A673 (cell line): ENCODE measurements around the gene DMC1.

Experiments
- EZH2 ChIP-seq: fragments of 200-600 bp; sonication (generic); IDR thresholded peaks from 2 replicates; pipeline ENCODE4 v1.6.1; 2017; ENCODE audit warnings: borderline replicate concordance, low read depth, mild to moderate bottlenecking, mixed read lengths, antibody characterized with exemption, low read length; ENCODE audit not compliant: poor library complexity, severe bottlenecking
- TF ChIP-seq, protein P1 (sequence below): fragments of 300-800, 200-600 bp; sonication (generic); conservative IDR thresholded peaks from 2 replicates; pipeline ENCODE4 v1.5.1; 2017; ENCODE audit warnings: low read depth, mild to moderate bottlenecking, antibody characterized with exemption, low read length, moderate library complexity, mixed read lengths

DNA sequence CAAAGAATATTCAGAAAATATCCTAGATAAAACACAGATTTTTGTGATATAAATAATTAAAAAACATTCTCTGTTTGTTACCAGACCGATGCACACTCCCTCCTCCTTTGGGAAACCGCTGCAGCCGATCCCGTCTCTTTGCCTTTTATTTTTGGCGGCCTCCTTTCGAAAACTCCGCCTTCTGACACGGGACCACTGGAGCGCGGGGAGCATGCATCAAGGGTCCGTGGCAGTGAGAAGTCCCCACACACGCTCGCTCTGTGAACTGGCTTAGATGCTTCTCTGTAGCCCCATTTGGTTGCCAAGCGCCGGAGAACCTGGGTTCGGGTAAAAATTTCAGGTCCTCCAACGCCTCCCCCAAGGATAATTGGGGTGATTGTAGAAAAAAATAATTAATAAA lies 80.8 kb downstream of the DMC1 start:
- TF ChIP-seq, protein P1, sequence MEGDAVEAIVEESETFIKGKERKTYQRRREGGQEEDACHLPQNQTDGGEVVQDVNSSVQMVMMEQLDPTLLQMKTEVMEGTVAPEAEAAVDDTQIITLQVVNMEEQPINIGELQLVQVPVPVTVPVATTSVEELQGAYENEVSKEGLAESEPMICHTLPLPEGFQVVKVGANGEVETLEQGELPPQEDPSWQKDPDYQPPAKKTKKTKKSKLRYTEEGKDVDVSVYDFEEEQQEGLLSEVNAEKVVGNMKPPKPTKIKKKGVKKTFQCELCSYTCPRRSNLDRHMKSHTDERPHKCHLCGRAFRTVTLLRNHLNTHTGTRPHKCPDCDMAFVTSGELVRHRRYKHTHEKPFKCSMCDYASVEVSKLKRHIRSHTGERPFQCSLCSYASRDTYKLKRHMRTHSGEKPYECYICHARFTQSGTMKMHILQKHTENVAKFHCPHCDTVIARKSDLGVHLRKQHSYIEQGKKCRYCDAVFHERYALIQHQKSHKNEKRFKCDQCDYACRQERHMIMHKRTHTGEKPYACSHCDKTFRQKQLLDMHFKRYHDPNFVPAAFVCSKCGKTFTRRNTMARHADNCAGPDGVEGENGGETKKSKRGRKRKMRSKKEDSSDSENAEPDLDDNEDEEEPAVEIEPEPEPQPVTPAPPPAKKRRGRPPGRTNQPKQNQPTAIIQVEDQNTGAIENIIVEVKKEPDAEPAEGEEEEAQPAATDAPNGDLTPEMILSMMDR = no peak
- TF ChIP-seq EZH2 = no peak
